CD14-positive monocyte (primary cell): ENCODE results near the gene VSTM4. TPM values are rescaled to one million over a fixed set of nuclear protein-coding genes. Genes with fewer than 3 reads are reported as not detected.
A peak's percentile ranks its signal among the peaks of the same experiment; 100 is the strongest.

ENCODE experiments used
- DNase-seq, 3 donors: peaks; one replicate each; pipeline ENCODE4 v3.0.0-alpha.2; 2011 to 2022
- H2AFZ ChIP-seq: 2 replicates; pipeline ENCODE4 v1.6.0; 2012; ENCODE audit warnings: mild to moderate bottlenecking, low read depth, low read length, inconsistent platforms; ENCODE audit not compliant: insufficient read depth, poor library complexity, severe bottlenecking
- H3K27ac ChIP-seq, 2 donors: 1 replicate in 1 of 2; 2 replicates in 1 of 2; pipeline ENCODE4 v1.5.1; 2012 to 2013; ENCODE audit warnings: low read length in 2 of 2, control low read depth in 1 of 2, inconsistent platforms in 1 of 2, low read depth in 1 of 2, mild to moderate bottlenecking in 1 of 2
- H3K27me3 ChIP-seq, 2 donors: one replicate each; pipeline versions ENCODE4 v1.6.0 to v1.6.1; 2011 to 2013; ENCODE audit warnings: low read length in 2 of 2; ENCODE audit not compliant: control insufficient read depth in 2 of 2, insufficient read depth in 2 of 2
- H3K36me3 ChIP-seq, 2 donors: replicated peaks in 1 of 2; 1 replicate in 1 of 2; 2 replicates in 1 of 2; pipeline versions ENCODE4 v1.5.1 to v1.6.1; 2012 to 2013; ENCODE audit warnings: low read length in 2 of 2, control low read depth in 1 of 2, inconsistent platforms in 1 of 2, mild to moderate bottlenecking in 1 of 2; ENCODE audit not compliant: insufficient read depth in 2 of 2, control insufficient read depth in 1 of 2
- H3K4me1 ChIP-seq, 2 donors: 1 replicate in 1 of 2; 2 replicates in 1 of 2; pipeline versions ENCODE4 v1.5.1 to v1.6.1; 2012 to 2013; ENCODE audit warnings: low read length in 2 of 2, control low read depth in 1 of 2, inconsistent platforms in 1 of 2, mild to moderate bottlenecking in 1 of 2, moderate library complexity in 1 of 2; ENCODE audit not compliant: insufficient read depth in 2 of 2, control insufficient read depth in 1 of 2
- H3K4me2 ChIP-seq: replicated peaks from 2 replicates; pipeline ENCODE3; 2012; ENCODE audit warnings: low read length, moderate library complexity, mild to moderate bottlenecking; ENCODE audit not compliant: poor library complexity, severe bottlenecking; ENCODE audit errors: extremely low read depth
- H3K4me3 ChIP-seq, 3 experiments: fragments of 200-600 bp in 1 of 3; sonication (generic) in 1 of 3; replicated peaks in 1 of 3; 1 replicate in 2 of 3; 2 replicates in 1 of 3; pipeline ENCODE4 v1.5.1; 2011 to 2013; ENCODE audit warnings: low read length in 3 of 3, mild to moderate bottlenecking in 3 of 3, control low read depth in 2 of 3, low read depth in 2 of 3, inconsistent platforms in 1 of 3, moderate library complexity in 1 of 3
- H3K79me2 ChIP-seq: 2 replicates; pipeline ENCODE4 v1.6.0; 2012; ENCODE audit warnings: mild to moderate bottlenecking, control low read depth, inconsistent platforms, low read length, moderate library complexity; ENCODE audit not compliant: insufficient read depth
- H3K9ac ChIP-seq: 2 replicates; pipeline ENCODE4 v1.6.0; 2017; ENCODE audit warnings: low read length, mild to moderate bottlenecking; ENCODE audit not compliant: insufficient read depth, poor library complexity, severe bottlenecking
- H3K9me3 ChIP-seq, 2 donors: replicated peaks in 1 of 2; 1 replicate in 1 of 2; 2 replicates in 1 of 2; pipeline versions ENCODE4 v1.5.1 to v1.6.1; 2012 to 2013; ENCODE audit warnings: low read length in 2 of 2, control low read depth in 1 of 2; ENCODE audit not compliant: control insufficient read depth in 1 of 2, insufficient read depth in 1 of 2
- H4K20me1 ChIP-seq: 2 replicates; pipeline ENCODE4 v1.6.0; 2012; ENCODE audit warnings: mild to moderate bottlenecking, low read length, control low read depth, moderate library complexity; ENCODE audit not compliant: insufficient read depth
- H3K27ac Mint-ChIP-seq, 7 donors: one replicate each; pipeline ENCODE4 v1.8.0; 2020; ENCODE audit warnings: mild to moderate bottlenecking in 7 of 7, mixed read lengths in 7 of 7, moderate library complexity in 6 of 7, inconsistent platforms in 2 of 7
- H3K27me3 Mint-ChIP-seq, 3 donors: one replicate each; pipeline ENCODE4 v1.8.0; 2021 to 2022; ENCODE audit warnings: low read depth in 3 of 3, mild to moderate bottlenecking in 3 of 3, mixed read lengths in 3 of 3, moderate library complexity in 3 of 3, inconsistent platforms in 1 of 3
- H3K36me3 Mint-ChIP-seq, 2 donors: one replicate each; pipeline ENCODE4 v1.8.0; 2020; ENCODE audit warnings: mixed read lengths in 2 of 2, inconsistent platforms in 1 of 2, mild to moderate bottlenecking in 1 of 2
- H3K4me1 Mint-ChIP-seq: one replicate; pipeline ENCODE4 v1.8.0; 2020; ENCODE audit warnings: mild to moderate bottlenecking, mixed read lengths
- H3K4me3 Mint-ChIP-seq, 2 donors: one replicate each; pipeline ENCODE4 v1.8.0; 2020; ENCODE audit warnings: mild to moderate bottlenecking in 2 of 2, mixed read lengths in 2 of 2, moderate library complexity in 1 of 2
- H3K9me3 Mint-ChIP-seq, 7 donors: one replicate each; pipeline ENCODE4 v1.8.0; 2020 to 2022; ENCODE audit warnings: mixed read lengths in 7 of 7, mild to moderate bottlenecking in 6 of 7, moderate library complexity in 6 of 7, inconsistent platforms in 2 of 7
- CTCF ChIP-seq: fragments of 200-600 bp; IDR thresholded peaks from one replicate; pipeline ENCODE4 v1.8.0; 2022; ENCODE audit warnings: antibody characterized with exemption, mild to moderate bottlenecking
- WGBS: methylation state at CpG from one replicate; pipeline ENCODE4 v1.1.5; 2013; ENCODE audit warnings: missing lambda C conversion rate; ENCODE audit not compliant: insufficient coverage; 5-methylcytosine and 5-hydroxymethylcytosine counted together
- intact Hi-C, 2 donors: fragments of 100-400 bp; cut with micrococcal nuclease; formaldehyde crosslinking; loops; one replicate each; pipeline versions ENCODE4 v1.15.0 to v1.15.1; 2023
- polyA plus RNA-seq, 3 donors: library from polyadenylated mRNA; depleted of rRNA in 1 of 3; unstranded in 2 of 3; stranded (reverse) in 1 of 3; fragments of 300-500 nt in 2 of 3; fragments of >200 nt in 1 of 3; fragmentation: Illumina TruSeq in 2 of 3; gene quantifications; 1 replicate in 2 of 3; 2 replicates in 1 of 3; pipeline ENCODE4 v1.2.3, GENCODE V29; 2012 to 2021

VSTM4 gene
- polyA plus RNA-seq, 3 donors = not detected

GRCh38 chr10:49044293-49045193, 70.8 kb downstream of the VSTM4 start:
- H3K9me3 Mint-ChIP-seq = peaks cover 2 to 11% (median 7%) of the 10 kb centered on the region in 7 donors
- H3K4me3 ChIP-seq = no peak overlapping the region
- no peak overlapping the region for H3K4me3 Mint-ChIP-seq
- H3K4me1 Mint-ChIP-seq = no peaks in the 10 kb centered on the region
- H3K27me3 ChIP-seq = no peaks in the 10 kb centered on the region
- intact Hi-C loops = no loop called here
- H3K79me2 ChIP-seq = no peaks in the 10 kb centered on the region
- no CpG with 5 or more reads among the region's 5 CpGs for WGBS
- peak; percentile 21 for TF ChIP-seq CTCF
- H3K36me3 Mint-ChIP-seq = no peaks in the 10 kb centered on the region
- no peak for DNase-seq
- H3K27ac Mint-ChIP-seq = no peak overlapping the region
- H3K9me3 ChIP-seq = peaks cover 0 to 5% of the 10 kb centered on the region in 2 donors
- H3K9ac ChIP-seq = no peak overlapping the region
- H3K27ac ChIP-seq = no peak overlapping the region
- no peaks in the 10 kb centered on the region for H4K20me1 ChIP-seq
- no peaks in the 10 kb centered on the region for H3K4me1 ChIP-seq
- no peaks in the 10 kb centered on the region for H3K36me3 ChIP-seq
- no peak overlapping the region for H2AFZ ChIP-seq
- H3K4me2 ChIP-seq = no peak overlapping the region
- H3K27me3 Mint-ChIP-seq = peaks cover 0 to 1% (median 0%) of the 10 kb centered on the region in 3 donors

GRCh38 chr10:49040601-49041000, 74.7 kb downstream of the VSTM4 start:
- H3K4me1 ChIP-seq = no peaks in the 10 kb centered on the region
- H3K9me3 ChIP-seq = peaks cover 0 to 1% of the 10 kb centered on the region in 2 donors
- no peak for TF ChIP-seq CTCF
- H4K20me1 ChIP-seq = no peaks in the 10 kb centered on the region
- H3K27me3 Mint-ChIP-seq = peaks cover 0 to 1% (median 0%) of the 10 kb centered on the region in 3 donors
- peaks cover under 1 to 6% (median 2%) of the 10 kb centered on the region in 7 donors for H3K9me3 Mint-ChIP-seq
- H3K4me2 ChIP-seq = no peak overlapping the region
- no peaks in the 10 kb centered on the region for H3K36me3 ChIP-seq
- H3K36me3 Mint-ChIP-seq = no peaks in the 10 kb centered on the region
- no peak for DNase-seq
- no peak overlapping the region for H3K9ac ChIP-seq
- no CpG with 5 or more reads among the region's 4 CpGs for WGBS
- no peak overlapping the region for H3K27ac Mint-ChIP-seq
- H3K4me3 ChIP-seq = no peak overlapping the region
- no peaks in the 10 kb centered on the region for H3K4me1 Mint-ChIP-seq
- H3K27ac ChIP-seq = no peak overlapping the region
- intact Hi-C loops = no loop called here
- H2AFZ ChIP-seq = no peak overlapping the region
- H3K4me3 Mint-ChIP-seq = no peak overlapping the region
- H3K27me3 ChIP-seq = no peaks in the 10 kb centered on the region
- H3K79me2 ChIP-seq = no peaks in the 10 kb centered on the region
